ENCODE measurements around the gene ABCB11. TPM values are rescaled to one million over a fixed set of nuclear protein-coding genes. Genes with fewer than 3 reads are reported as not detected.

The ABCB11 gene
- total and polyA plus RNA-seq, 7 donors, result under 0.01 to 0.93 (median 0.55) TPM; not detected in 2

- DNase-seq, result no peak
- H3K36me3 ChIP-seq, result no peaks in the 10 kb centered on the region
- 96 to 97% methylated on average over 5 of the region's 5 CpGs for WGBS, 2 donors
- H3K9me3 ChIP-seq, result no peaks in the 10 kb centered on the region
- H3K4me3 ChIP-seq, result no peak overlapping the region
- intact Hi-C loops (cut with DNase I), result no loop called here
- TF ChIP-seq POLR2AphosphoS5 (IDR thresholded peaks at IDR 0.05), result no peak
- no peak for TF ChIP-seq CTCF (IDR thresholded peaks at IDR 0.05)
- no peak for TF ChIP-seq EP300 (IDR thresholded peaks at IDR 0.05)
- TF ChIP-seq POLR2A (IDR thresholded peaks at IDR 0.05), result no peak
- no peaks in the 10 kb centered on the region for H3K4me1 ChIP-seq
- H3K27ac ChIP-seq, result no peak overlapping the region
- no peaks in the 10 kb centered on the region for H3K27me3 ChIP-seq
Observed at GRCh38 chr2:169006665-169007064, 24.5 kb downstream of the ABCB11 start.

GRCh38 chr2:169005994-169006393 is 25.1 kb downstream of the ABCB11 start:
- DNase-seq, result no peak
- WGBS, 2 donors, result 94 to 98% methylated on average over 1 of the region's 1 CpG
- no peaks in the 10 kb centered on the region for H3K9me3 ChIP-seq
- no peak overlapping the region for H3K4me3 ChIP-seq
- no peaks in the 10 kb centered on the region for H3K27me3 ChIP-seq
- H3K36me3 ChIP-seq, result no peaks in the 10 kb centered on the region
- intact Hi-C loops (cut with DNase I), result no loop called here
- TF ChIP-seq POLR2AphosphoS5 (IDR thresholded peaks at IDR 0.05), result no peak
- no peak for TF ChIP-seq POLR2A (IDR thresholded peaks at IDR 0.05)
- no peak for TF ChIP-seq EP300 (IDR thresholded peaks at IDR 0.05)
- TF ChIP-seq CTCF (IDR thresholded peaks at IDR 0.05), result no peak
- H3K27ac ChIP-seq, result no peak overlapping the region
- no peaks in the 10 kb centered on the region for H3K4me1 ChIP-seq

DNA sequence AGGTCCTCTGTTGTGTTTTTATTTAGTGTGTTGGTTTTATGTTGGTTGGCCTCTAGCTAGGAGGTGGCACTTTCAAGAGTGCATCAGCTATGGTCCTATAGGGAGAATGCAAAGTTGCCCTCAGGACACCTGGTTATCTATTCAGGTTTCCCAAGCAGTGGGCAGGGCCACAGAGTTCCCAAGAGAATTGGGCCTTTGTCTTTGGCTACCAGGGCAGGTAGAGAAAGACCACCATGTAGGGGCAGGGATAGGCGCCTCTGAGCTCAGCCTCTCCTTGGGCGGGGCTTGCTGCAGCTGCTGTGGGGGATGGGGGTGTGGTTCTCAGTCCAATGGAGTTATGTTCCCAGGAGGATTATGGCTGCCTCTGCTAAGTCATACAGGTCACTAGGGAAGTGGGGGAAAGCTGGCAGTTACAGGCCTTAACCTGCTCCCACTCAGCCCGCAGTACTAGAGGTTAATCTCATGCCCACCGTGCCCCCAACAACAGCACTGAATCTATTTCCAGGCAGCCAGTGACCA is 26.0 kb downstream of the ABCB11 start:
- Histone ChIP-seq H3K4me3 (no peak overlapping the region), H3K9me3 (no peaks in the 10 kb centered on the region), H3K36me3 (no peaks in the 10 kb centered on the region), H3K27me3 (no peaks in the 10 kb centered on the region), H3K27ac (no peak overlapping the region), H3K4me1 (peaks cover 0 to 2% (median 0%) of the 10 kb centered on the region in 4 donors)
- intact Hi-C loops (cut with DNase I), result no loop called here
- no peak for DNase-seq
- no peak for TF ChIP-seq EP300 (IDR thresholded peaks at IDR 0.05)
- TF ChIP-seq POLR2AphosphoS5 (IDR thresholded peaks at IDR 0.05), result no peak
- no peak for TF ChIP-seq CTCF (IDR thresholded peaks at IDR 0.05)
- TF ChIP-seq POLR2A (IDR thresholded peaks at IDR 0.05), result no peak
- WGBS, 2 donors, result 92 to 95% methylated on average over 4 of the region's 4 CpGs

GRCh38 chr2:169002161-169002738 is 28.9 kb downstream of the ABCB11 start:
- Histone ChIP-seq H3K4me3 (no peak overlapping the region), H3K27ac (no peak overlapping the region), H3K36me3 (no peaks in the 10 kb centered on the region), H3K4me1 (peaks cover 0 to 20% (median 16%) of the 10 kb centered on the region in 4 donors), H3K9me3 (no peaks in the 10 kb centered on the region), H3K27me3 (no peaks in the 10 kb centered on the region)
- intact Hi-C loops (cut with DNase I), result no loop called here
- no peak for TF ChIP-seq POLR2AphosphoS5 (IDR thresholded peaks at IDR 0.05)
- no peak for TF ChIP-seq POLR2A (IDR thresholded peaks at IDR 0.05)
- TF ChIP-seq CTCF (IDR thresholded peaks at IDR 0.05), result no peak
- TF ChIP-seq EP300 (IDR thresholded peaks at IDR 0.05), result no peak
- 88 to 89% methylated on average over 3 of the region's 3 CpGs for WGBS, 2 donors
- DNase-seq, result no peak

Data from sigmoid colon (tissue), 7 donors.